ENCODE measurements around the gene CACNB2.

DNA sequence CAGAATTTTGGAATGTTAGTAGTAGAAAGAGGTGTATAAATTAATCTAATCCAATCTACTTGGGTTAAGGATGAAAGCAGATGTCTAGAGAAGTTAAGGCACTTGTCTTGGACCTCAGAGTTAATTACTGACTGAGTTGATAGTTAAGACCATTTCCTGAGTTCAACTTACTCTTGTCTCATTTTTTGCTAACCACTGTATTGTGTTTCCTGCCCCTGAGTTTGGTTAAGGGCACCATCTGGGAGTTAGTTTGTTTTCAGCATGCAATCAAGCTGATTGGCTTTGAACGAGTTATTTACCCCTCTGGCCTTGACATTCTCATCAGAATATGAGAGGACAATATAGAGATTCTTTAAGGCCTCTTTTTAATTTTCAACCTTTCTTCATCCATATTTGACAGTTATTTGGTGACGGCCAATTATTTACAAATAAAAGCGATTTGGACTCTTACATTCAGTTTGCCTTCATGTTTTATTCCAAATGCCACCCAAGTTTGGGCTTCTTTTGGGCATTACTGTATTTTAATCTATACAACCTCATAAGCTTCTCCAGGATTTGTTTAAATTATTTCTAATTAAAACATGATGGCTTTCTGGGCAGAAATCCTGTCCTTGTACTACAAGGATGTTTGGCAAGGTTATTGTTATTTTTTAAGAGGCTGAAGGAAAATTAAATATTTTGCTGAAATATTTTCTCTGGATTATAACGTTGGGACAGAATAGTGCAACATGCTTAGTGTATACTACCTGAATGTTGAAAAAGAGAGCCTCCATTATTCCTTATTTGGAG lies 225.0 kb downstream of the CACNB2 start:
- TF ChIP-seq, protein P1, sequence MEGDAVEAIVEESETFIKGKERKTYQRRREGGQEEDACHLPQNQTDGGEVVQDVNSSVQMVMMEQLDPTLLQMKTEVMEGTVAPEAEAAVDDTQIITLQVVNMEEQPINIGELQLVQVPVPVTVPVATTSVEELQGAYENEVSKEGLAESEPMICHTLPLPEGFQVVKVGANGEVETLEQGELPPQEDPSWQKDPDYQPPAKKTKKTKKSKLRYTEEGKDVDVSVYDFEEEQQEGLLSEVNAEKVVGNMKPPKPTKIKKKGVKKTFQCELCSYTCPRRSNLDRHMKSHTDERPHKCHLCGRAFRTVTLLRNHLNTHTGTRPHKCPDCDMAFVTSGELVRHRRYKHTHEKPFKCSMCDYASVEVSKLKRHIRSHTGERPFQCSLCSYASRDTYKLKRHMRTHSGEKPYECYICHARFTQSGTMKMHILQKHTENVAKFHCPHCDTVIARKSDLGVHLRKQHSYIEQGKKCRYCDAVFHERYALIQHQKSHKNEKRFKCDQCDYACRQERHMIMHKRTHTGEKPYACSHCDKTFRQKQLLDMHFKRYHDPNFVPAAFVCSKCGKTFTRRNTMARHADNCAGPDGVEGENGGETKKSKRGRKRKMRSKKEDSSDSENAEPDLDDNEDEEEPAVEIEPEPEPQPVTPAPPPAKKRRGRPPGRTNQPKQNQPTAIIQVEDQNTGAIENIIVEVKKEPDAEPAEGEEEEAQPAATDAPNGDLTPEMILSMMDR (IDR thresholded peaks at IDR 0.05), result no peak
- TF ChIP-seq POLR2A (IDR thresholded peaks at IDR 0.05; ENCODE audit: low read depth) (no peak), EP300 (IDR thresholded peaks at IDR 0.05) (no peak)

Measured in esophagus muscularis mucosa (tissue), 4 donors.